ENCODE data around the gene ZNF138.
"Not testable (repeated sequence)": the region's sequence is repeated elsewhere in the genome, so short reads cannot be mapped to it uniquely, and the experiment has no call there.

The ZNF138 gene

GRCh38 chr7:64839910-64840309 is 45.7 kb downstream of the ZNF138 start:
- DNase-seq, result peak; percentile 22

GRCh38 chr7:64849250-64849923 is 55.2 kb downstream of the ZNF138 start:
- no peak for DNase-seq

- no peak for DNase-seq
These were observed 55.8 kb downstream of the ZNF138 start for GRCh38 chr7:64849924-64850499.

- DNase-seq, result no peak
These were observed 59.5 kb downstream of the ZNF138 start for GRCh38 chr7:64853679-64854078.

GRCh38 chr7:64854969-64855368 is 60.7 kb downstream of the ZNF138 start:
- DNase-seq, result no peak

GRCh38 chr7:64863021-64863420 is 68.8 kb downstream of the ZNF138 start:
- no peak for DNase-seq

GRCh38 chr7:64863530-64863929 is 69.3 kb downstream of the ZNF138 start:
- DNase-seq, result not testable (repeated sequence)

- no peak for DNase-seq
These were observed 69.7 kb downstream of the ZNF138 start for GRCh38 chr7:64863969-64864368.

GRCh38 chr7:64867863-64868440 is 73.7 kb downstream of the ZNF138 start:
- no peak for DNase-seq

- DNase-seq, result no peak
These were observed 74.3 kb downstream of the ZNF138 start for GRCh38 chr7:64868499-64868898.

GRCh38 chr7:64869121-64869725 is 75.0 kb downstream of the ZNF138 start:
- DNase-seq, result no peak

GRCh38 chr7:64869912-64870562 is 75.8 kb downstream of the ZNF138 start:
- no peak for DNase-seq

- DNase-seq, result no peak
These were observed 76.4 kb downstream of the ZNF138 start for GRCh38 chr7:64870656-64871055.

- no peak for DNase-seq
These were observed 77.5 kb downstream of the ZNF138 start for GRCh38 chr7:64871761-64872160.

GRCh38 chr7:64872351-64873154 is 78.3 kb downstream of the ZNF138 start:
- no peak for DNase-seq

GRCh38 chr7:64873155-64873500 is 78.9 kb downstream of the ZNF138 start:
- no peak for DNase-seq

GRCh38 chr7:64873517-64873916 is 79.3 kb downstream of the ZNF138 start:
- DNase-seq, result no peak

- no peak for DNase-seq
These were observed 79.9 kb downstream of the ZNF138 start for GRCh38 chr7:64874114-64874513.

GRCh38 chr7:64874562-64875250 is 80.5 kb downstream of the ZNF138 start:
- DNase-seq, result no peak

GRCh38 chr7:64875258-64875657 is 81.0 kb downstream of the ZNF138 start:
- DNase-seq, result no peak

GRCh38 chr7:64875658-64876406 is 81.6 kb downstream of the ZNF138 start:
- no peak for DNase-seq

All from activated T-cell treated with anti-CD3 and anti-CD28 coated beads, Interleukin-2, amount 50 U/mL, for 1 hour (primary cell).